Smooth muscle cell (in vitro differentiated cells): Measurements from ENCODE around the gene FGFR4. TPM values are rescaled to one million over a fixed set of nuclear protein-coding genes. Genes with fewer than 3 reads are reported as not detected.

ENCODE experiments used
- DNase-seq: peaks from one replicate; lab custom pipeline; 2025; ENCODE audit not compliant: unreplicated experiment; lab: John Stamatoyannopoulos, UW
- H2AFZ ChIP-seq: fragments of 200-600 bp; sonication (generic); 2 replicates; pipeline ENCODE4 v1.6.0; 2016; ENCODE audit warnings: antibody characterized with exemption, low read depth, mild to moderate bottlenecking
- H3F3A ChIP-seq: fragments of 200-600 bp; sonication (generic); 2 replicates; pipeline ENCODE4 v1.6.0; 2017; ENCODE audit warnings: antibody characterized with exemption, low read depth
- H3K27ac ChIP-seq: fragments of 200-600 bp; sonication (generic); 2 replicates; pipeline ENCODE4 v1.5.1; 2016; ENCODE audit warnings: low read depth, mild to moderate bottlenecking
- H3K27me3 ChIP-seq: fragments of 200-600 bp; sonication (generic); 2 replicates; pipeline ENCODE4 v1.6.1; 2016; ENCODE audit warnings: low read depth, mild to moderate bottlenecking
- H3K36me3 ChIP-seq: fragments of 200-600 bp; sonication (generic); 2 replicates; pipeline ENCODE4 v1.5.1; 2016; ENCODE audit warnings: low read depth
- H3K4me1 ChIP-seq: fragments of 200-600 bp; sonication (generic); 2 replicates; pipeline ENCODE4 v1.5.1; 2016; ENCODE audit warnings: low read depth
- H3K4me2 ChIP-seq: fragments of 200-600 bp; sonication (generic); 2 replicates; pipeline ENCODE4 v1.6.0; 2016; ENCODE audit warnings: mild to moderate bottlenecking
- H3K4me3 ChIP-seq: fragments of 200-600 bp; sonication (generic); 2 replicates; pipeline ENCODE4 v1.5.1; 2016; ENCODE audit warnings: mild to moderate bottlenecking
- H3K79me2 ChIP-seq: fragments of 200-600 bp; sonication (generic); 2 replicates; pipeline ENCODE4 v1.6.0; 2016; ENCODE audit warnings: low read depth, mild to moderate bottlenecking
- H3K9ac ChIP-seq: fragments of 200-600 bp; sonication (generic); 2 replicates; pipeline ENCODE4 v1.6.0; 2016; ENCODE audit warnings: low read depth
- H3K9me3 ChIP-seq: fragments of 200-600 bp; sonication (generic); replicated peaks from 2 replicates; pipeline ENCODE4 v1.5.1; 2016; ENCODE audit warnings: low read depth
- H4K20me1 ChIP-seq: fragments of 200-600 bp; sonication (generic); 2 replicates; pipeline ENCODE4 v1.6.0; 2016; ENCODE audit warnings: low read depth
- WGBS: methylation state at CpG from one replicate; pipeline ENCODE4 v1.1.7; 2016; ENCODE audit warnings: low lambda C conversion rate; 5-methylcytosine and 5-hydroxymethylcytosine counted together
- polyA plus RNA-seq: library from polyadenylated mRNA; unstranded; fragments of >200 nt; fragmentation: Nextera tagmentation; extraction: Ambion mirVana; gene quantifications from 2 replicates; pipeline ENCODE4 v1.2.1, GENCODE V29; 2016
- total RNA-seq: library from RNA; depleted of rRNA; stranded (reverse); fragments of >200 nt; gene quantifications from 2 replicates; pipeline ENCODE4 v1.2.3, GENCODE V29; 2014
- TF ChIP-seq, protein P1 (sequence below): fragments of 200-600 bp; sonication (generic); IDR thresholded peaks from 2 replicates; pipeline ENCODE4 v1.5.1; 2017; ENCODE audit warnings: borderline replicate concordance, mild to moderate bottlenecking, antibody characterized with exemption; ENCODE audit not compliant: insufficient read depth, poor library complexity, severe bottlenecking

FGFR4 gene
- total and polyA plus RNA-seq, 2 experiments from 2014 or later: 0.90 to 1.1 TPM

DNA sequence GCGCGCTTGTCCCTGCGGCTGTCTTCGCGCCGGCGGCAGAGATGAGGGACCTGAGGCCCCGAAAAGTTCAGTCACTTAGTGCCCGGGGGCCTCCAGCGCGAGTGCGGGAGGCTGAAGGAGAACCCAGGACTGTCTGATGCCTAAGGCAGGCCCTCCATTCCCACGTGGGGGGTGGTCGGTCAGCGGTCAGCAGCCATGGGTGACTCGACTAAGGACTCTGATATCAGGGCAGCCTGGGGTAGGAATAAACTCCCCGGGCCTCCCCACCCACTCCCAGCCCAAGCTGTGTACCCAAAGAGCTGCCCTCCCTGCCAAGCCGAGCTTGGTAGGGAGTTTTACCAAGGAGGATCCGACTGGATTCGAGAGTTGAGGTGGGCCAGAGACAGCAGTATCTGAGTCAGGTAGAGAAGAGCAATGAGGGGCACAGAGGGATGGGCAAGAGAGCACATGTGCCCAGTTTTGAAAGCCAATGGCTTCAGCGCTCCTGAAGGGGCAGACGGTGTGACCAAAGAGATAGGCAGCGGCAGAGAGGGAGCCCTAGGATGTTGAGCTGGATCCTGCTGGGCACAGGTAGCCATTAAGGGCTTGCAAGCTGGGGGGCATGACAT lies 787 bp downstream of the FGFR4 start:
- 23% methylated on average over 23 of the region's 23 CpGs for WGBS
- H3K36me3 ChIP-seq: no peaks in the 10 kb centered on the region
- no peaks in the 10 kb centered on the region for H3K4me1 ChIP-seq
- no peak overlapping the region for H3K27ac ChIP-seq
- no peaks in the 10 kb centered on the region for H3K9me3 ChIP-seq
- peak overlapping the region; percentile 72 for H2AFZ ChIP-seq
- no peak overlapping the region for H3K9ac ChIP-seq
- no peaks in the 10 kb centered on the region for H3K27me3 ChIP-seq
- peaks cover 9% of the 10 kb centered on the region for H3F3A ChIP-seq
- H3K4me2 ChIP-seq: peak overlapping the region; percentile 82
- H3K4me3 ChIP-seq: peak overlapping the region; percentile 52
- no peak for DNase-seq
- H4K20me1 ChIP-seq: no peaks in the 10 kb centered on the region
- TF ChIP-seq, protein P1, sequence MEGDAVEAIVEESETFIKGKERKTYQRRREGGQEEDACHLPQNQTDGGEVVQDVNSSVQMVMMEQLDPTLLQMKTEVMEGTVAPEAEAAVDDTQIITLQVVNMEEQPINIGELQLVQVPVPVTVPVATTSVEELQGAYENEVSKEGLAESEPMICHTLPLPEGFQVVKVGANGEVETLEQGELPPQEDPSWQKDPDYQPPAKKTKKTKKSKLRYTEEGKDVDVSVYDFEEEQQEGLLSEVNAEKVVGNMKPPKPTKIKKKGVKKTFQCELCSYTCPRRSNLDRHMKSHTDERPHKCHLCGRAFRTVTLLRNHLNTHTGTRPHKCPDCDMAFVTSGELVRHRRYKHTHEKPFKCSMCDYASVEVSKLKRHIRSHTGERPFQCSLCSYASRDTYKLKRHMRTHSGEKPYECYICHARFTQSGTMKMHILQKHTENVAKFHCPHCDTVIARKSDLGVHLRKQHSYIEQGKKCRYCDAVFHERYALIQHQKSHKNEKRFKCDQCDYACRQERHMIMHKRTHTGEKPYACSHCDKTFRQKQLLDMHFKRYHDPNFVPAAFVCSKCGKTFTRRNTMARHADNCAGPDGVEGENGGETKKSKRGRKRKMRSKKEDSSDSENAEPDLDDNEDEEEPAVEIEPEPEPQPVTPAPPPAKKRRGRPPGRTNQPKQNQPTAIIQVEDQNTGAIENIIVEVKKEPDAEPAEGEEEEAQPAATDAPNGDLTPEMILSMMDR: no peak
- no peaks in the 10 kb centered on the region for H3K79me2 ChIP-seq

- WGBS: 76% methylated on average over 5 of the region's 5 CpGs
- Histone ChIP-seq H3K4me1 (no peaks in the 10 kb centered on the region), H3F3A (peaks cover 9% of the 10 kb centered on the region), H4K20me1 (no peaks in the 10 kb centered on the region), H3K36me3 (no peaks in the 10 kb centered on the region), H3K27ac (no peak overlapping the region), H3K27me3 (no peaks in the 10 kb centered on the region), H3K4me2 (no peak overlapping the region), H3K9ac (no peak overlapping the region), H3K79me2 (no peaks in the 10 kb centered on the region), H3K4me3 (no peak overlapping the region), H3K9me3 (no peaks in the 10 kb centered on the region), H2AFZ (no peak overlapping the region)
- TF ChIP-seq, protein P1: no peak
- no peak for DNase-seq
Observed at GRCh38 chr5:177089127-177089526, 2.4 kb downstream of the FGFR4 start.

DNA sequence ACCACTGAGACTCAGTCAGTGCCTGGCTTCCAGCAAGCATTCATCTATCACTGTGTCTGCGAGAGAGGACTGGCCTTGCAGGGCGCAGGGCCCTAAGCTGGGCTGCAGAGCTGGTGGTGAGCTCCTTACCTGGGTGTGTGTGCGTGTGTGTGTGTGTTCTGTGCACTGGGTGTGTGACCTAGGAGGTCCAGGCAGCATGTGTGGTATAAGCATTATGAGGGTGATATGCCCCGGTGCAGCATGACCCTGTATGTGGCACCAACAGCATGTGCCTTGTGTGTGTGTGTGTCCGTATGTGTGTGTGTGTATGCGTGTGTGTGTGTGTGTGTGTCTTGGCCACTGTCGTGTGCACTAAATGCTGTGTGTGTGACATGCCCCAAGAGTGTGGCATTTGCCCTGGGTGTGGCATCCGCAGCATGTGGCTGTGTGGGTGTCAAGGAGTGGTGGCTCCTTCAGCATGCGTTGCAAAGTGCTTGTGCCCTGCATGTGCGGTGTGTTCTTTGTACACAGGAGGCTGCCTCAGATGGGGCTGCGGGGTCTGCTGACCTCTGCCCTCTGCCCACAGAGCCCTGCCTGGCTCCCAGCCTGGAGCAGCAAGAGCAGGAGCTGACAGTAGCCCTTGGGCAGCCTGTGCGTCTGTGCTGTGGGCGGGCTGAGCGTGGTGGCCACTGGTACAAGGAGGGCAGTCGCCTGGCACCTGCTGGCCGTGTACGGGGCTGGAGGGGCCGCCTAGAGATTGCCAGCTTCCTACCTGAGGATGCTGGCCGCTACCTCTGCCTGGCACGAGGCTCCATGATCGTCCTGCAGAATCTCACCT lies 3.3 kb downstream of the FGFR4 start:
- H4K20me1 ChIP-seq: no peaks in the 10 kb centered on the region
- no peaks in the 10 kb centered on the region for H3K36me3 ChIP-seq
- no peak overlapping the region for H3K4me2 ChIP-seq
- H3K27ac ChIP-seq: no peak overlapping the region
- H3K79me2 ChIP-seq: no peaks in the 10 kb centered on the region
- H3F3A ChIP-seq: peaks cover 9% of the 10 kb centered on the region
- H3K9me3 ChIP-seq: no peaks in the 10 kb centered on the region
- TF ChIP-seq, protein P1: no peak
- peaks cover 5% of the 10 kb centered on the region for H3K4me1 ChIP-seq
- no peak overlapping the region for H3K4me3 ChIP-seq
- H3K9ac ChIP-seq: no peak overlapping the region
- no peaks in the 10 kb centered on the region for H3K27me3 ChIP-seq
- no peak for DNase-seq
- H2AFZ ChIP-seq: no peak overlapping the region
- WGBS: 91% methylated on average over 21 of the region's 21 CpGs

DNA sequence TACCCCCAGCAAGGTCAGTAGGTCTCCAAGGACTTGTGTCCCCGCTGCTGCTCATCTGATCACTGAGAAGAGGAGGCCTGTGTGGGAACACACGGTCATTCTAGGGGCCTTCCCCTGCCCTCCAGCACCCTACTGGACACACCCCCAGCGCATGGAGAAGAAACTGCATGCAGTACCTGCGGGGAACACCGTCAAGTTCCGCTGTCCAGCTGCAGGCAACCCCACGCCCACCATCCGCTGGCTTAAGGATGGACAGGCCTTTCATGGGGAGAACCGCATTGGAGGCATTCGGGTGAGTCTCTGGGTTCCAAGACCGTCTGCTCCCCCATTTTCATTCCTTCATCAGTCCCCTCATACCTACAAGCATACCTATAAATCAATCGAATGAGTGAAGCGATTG lies 4.1 kb downstream of the FGFR4 start:
- Histone ChIP-seq H3K9ac (no peak overlapping the region), H3K4me2 (no peak overlapping the region), H3F3A (peaks cover 4% of the 10 kb centered on the region), H3K36me3 (no peaks in the 10 kb centered on the region), H4K20me1 (no peaks in the 10 kb centered on the region), H3K9me3 (no peaks in the 10 kb centered on the region), H3K27ac (no peak overlapping the region), H3K4me3 (no peak overlapping the region), H3K79me2 (no peaks in the 10 kb centered on the region), H3K4me1 (peaks cover 5% of the 10 kb centered on the region), H3K27me3 (no peaks in the 10 kb centered on the region), H2AFZ (no peak overlapping the region)
- DNase-seq: no peak
- TF ChIP-seq, protein P1: no peak
- WGBS: 95% methylated on average over 13 of the region's 13 CpGs
